HepG2 (cell line): Measurements from ENCODE around the gene SPINK4. TPM values are rescaled to one million over a fixed set of nuclear protein-coding genes. Genes with fewer than 3 reads are reported as not detected.

Experiments
- HOMEZ ChIP-seq: IDR thresholded peaks from 2 replicates; pipeline ENCODE4 v1.6.1; 2016; ENCODE audit warnings: low read depth
- KLF6 ChIP-seq: IDR thresholded peaks from 2 replicates; pipeline ENCODE4 v1.8.0; 2016; ENCODE audit warnings: missing biosample characterization, missing genetic modification reagents
- LCORL ChIP-seq, 2 experiments: fragments of 450-650 bp in 1 of 2; sonication (generic) in 1 of 2; formaldehyde crosslinking in 1 of 2; IDR thresholded peaks; 2 replicates each; pipeline versions ENCODE4 v1.5.0 to v1.6.1; 2017 to 2020; ENCODE audit warnings: antibody characterized with exemption in 1 of 2, missing genetic modification reagents in 1 of 2
- NCOA5 ChIP-seq: sonication (generic); formaldehyde crosslinking; IDR thresholded peaks from 2 replicates; pipeline ENCODE4 v1.4.0; 2020; ENCODE audit warnings: missing genetic modification reagents
- NFKB2 ChIP-seq: sonication (generic); formaldehyde crosslinking; IDR thresholded peaks from 2 replicates; pipeline ENCODE4 v1.4.0; 2020; ENCODE audit warnings: missing genetic modification reagents, borderline replicate concordance
- RELA ChIP-seq: sonication (generic); formaldehyde crosslinking; IDR thresholded peaks from 2 replicates; pipeline ENCODE4 v1.4.0; 2020; ENCODE audit warnings: missing genetic modification reagents
- TEAD2 ChIP-seq: sonication (generic); formaldehyde crosslinking; IDR thresholded peaks from 2 replicates; pipeline ENCODE4 v1.9.0; 2021; ENCODE audit warnings: missing genetic modification reagents
- ZNF562 ChIP-seq: sonication (generic); formaldehyde crosslinking; IDR thresholded peaks from 2 replicates; pipeline ENCODE4 v1.8.0; 2022; ENCODE audit warnings: missing genetic modification reagents, borderline replicate concordance
- ZNF646 ChIP-seq: sonication (generic); formaldehyde crosslinking; IDR thresholded peaks from 2 replicates; pipeline ENCODE4 v1.9.0; 2021; ENCODE audit warnings: mild to moderate bottlenecking, missing genetic modification reagents
- ZNF713 ChIP-seq: sonication (generic); formaldehyde crosslinking; IDR thresholded peaks from 2 replicates; pipeline ENCODE4 v1.4.0; 2020; ENCODE audit warnings: mild to moderate bottlenecking, missing genetic modification reagents
- ZNF792 ChIP-seq: IDR thresholded peaks from 2 replicates; pipeline ENCODE4 v1.6.1; 2016
- ZSCAN20 ChIP-seq: sonication (generic); formaldehyde crosslinking; IDR thresholded peaks from 2 replicates; pipeline ENCODE4 v1.4.0; 2020; ENCODE audit warnings: missing genetic modification reagents, mild to moderate bottlenecking, borderline replicate concordance
- polyA plus RNA-seq, 8 experiments: library from polyadenylated mRNA; depleted of rRNA in 3 of 8; stranded (reverse) in 7 of 8; unstranded in 1 of 8; fragments of >200 nt; fragmentation: Illumina TruSeq in 4 of 8; extraction: Trizol in 4 of 8; gene quantifications; 2 replicates each; pipeline versions ENCODE4 v1.2.1 to v1.2.3, GENCODE V29; 2011 to 2016; ENCODE audit warnings: low read depth in 4 of 8, missing spikeins in 1 of 8, mixed read lengths in 1 of 8; ENCODE audit not compliant: insufficient read depth in 1 of 8
- total RNA-seq, 5 experiments: library from RNA; depleted of rRNA; stranded (reverse); fragments of >200 nt; fragmentation: Illumina TruSeq; extraction: Trizol; gene quantifications; 2 replicates each; pipeline ENCODE4 v1.2.3, GENCODE V29; 2016; ENCODE audit warnings: low read depth in 1 of 5
- TF ChIP-seq, protein P1 (sequence below), 2 experiments: fragments of 450-650 bp in 1 of 2; sonication (generic) in 1 of 2; formaldehyde crosslinking; IDR thresholded peaks; 2 replicates each; pipeline versions ENCODE4 v1.5.0 to v1.8.0; 2020 to 2022; ENCODE audit warnings: mild to moderate bottlenecking in 1 of 2, missing genetic modification reagents in 1 of 2
- TF ChIP-seq, protein P2 (sequence below): sonication (generic); formaldehyde crosslinking; IDR thresholded peaks from 2 replicates; pipeline ENCODE4 v1.9.0; 2021; ENCODE audit warnings: missing genetic modification reagents, mild to moderate bottlenecking, borderline replicate concordance
- TF ChIP-seq, protein P3 (sequence below): sonication (generic); formaldehyde crosslinking; IDR thresholded peaks from 2 replicates; pipeline ENCODE4 v1.9.0; 2021; ENCODE audit warnings: missing genetic modification reagents, borderline replicate concordance

Gene SPINK4
- total and polyA plus RNA-seq, 2 of the 13 experiments (the other 11 are each of a cell fraction or from before 2014, with no cell fraction given): 0.53 to 3.4 TPM

- TF ChIP-seq ZNF646 (CRISPR knock-in tag) (no peak), NCOA5 (no peak), ZNF713 (CRISPR knock-in tag) (no peak), KLF6 (CRISPR knock-in tag) (peak; percentile 87), NFKB2 (CRISPR knock-in tag) (peak; percentile 96; the same call in 1 of the 2 replicates), ZNF562 (peak; percentile 66; the same call in 1 of the 2 replicates), ZNF792 (CRISPR knock-in tag) (peak; percentile 86), TEAD2 (CRISPR knock-in tag) (no peak), LCORL (IDR thresholded peaks at IDR 0.05) (no peak), LCORL (CRISPR knock-in tag; IDR thresholded peaks at IDR 0.05) (no peak; the same call in 1 of the 2 replicates), RELA (no peak), ZSCAN20 (peak; percentile 95), HOMEZ (0 out of 2 replicates have a peak, but pooled peaks have one; percentile 34)
- TF ChIP-seq, protein P1, sequence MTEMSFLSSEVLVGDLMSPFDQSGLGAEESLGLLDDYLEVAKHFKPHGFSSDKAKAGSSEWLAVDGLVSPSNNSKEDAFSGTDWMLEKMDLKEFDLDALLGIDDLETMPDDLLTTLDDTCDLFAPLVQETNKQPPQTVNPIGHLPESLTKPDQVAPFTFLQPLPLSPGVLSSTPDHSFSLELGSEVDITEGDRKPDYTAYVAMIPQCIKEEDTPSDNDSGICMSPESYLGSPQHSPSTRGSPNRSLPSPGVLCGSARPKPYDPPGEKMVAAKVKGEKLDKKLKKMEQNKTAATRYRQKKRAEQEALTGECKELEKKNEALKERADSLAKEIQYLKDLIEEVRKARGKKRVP (CRISPR knock-in tag; IDR thresholded peaks at IDR 0.05): peak in 1 of 2 experiments; percentile 82; a peak in 2 of 4 replicates
- TF ChIP-seq, protein P2, sequence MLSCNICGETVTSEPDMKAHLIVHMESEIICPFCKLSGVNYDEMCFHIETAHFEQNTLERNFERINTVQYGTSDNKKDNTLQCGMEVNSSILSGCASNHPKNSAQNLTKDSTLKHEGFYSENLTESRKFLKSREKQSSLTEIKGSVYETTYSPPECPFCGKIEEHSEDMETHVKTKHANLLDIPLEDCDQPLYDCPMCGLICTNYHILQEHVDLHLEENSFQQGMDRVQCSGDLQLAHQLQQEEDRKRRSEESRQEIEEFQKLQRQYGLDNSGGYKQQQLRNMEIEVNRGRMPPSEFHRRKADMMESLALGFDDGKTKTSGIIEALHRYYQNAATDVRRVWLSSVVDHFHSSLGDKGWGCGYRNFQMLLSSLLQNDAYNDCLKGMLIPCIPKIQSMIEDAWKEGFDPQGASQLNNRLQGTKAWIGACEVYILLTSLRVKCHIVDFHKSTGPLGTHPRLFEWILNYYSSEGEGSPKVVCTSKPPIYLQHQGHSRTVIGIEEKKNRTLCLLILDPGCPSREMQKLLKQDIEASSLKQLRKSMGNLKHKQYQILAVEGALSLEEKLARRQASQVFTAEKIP (CRISPR knock-in tag): no peak
- TF ChIP-seq, protein P3, sequence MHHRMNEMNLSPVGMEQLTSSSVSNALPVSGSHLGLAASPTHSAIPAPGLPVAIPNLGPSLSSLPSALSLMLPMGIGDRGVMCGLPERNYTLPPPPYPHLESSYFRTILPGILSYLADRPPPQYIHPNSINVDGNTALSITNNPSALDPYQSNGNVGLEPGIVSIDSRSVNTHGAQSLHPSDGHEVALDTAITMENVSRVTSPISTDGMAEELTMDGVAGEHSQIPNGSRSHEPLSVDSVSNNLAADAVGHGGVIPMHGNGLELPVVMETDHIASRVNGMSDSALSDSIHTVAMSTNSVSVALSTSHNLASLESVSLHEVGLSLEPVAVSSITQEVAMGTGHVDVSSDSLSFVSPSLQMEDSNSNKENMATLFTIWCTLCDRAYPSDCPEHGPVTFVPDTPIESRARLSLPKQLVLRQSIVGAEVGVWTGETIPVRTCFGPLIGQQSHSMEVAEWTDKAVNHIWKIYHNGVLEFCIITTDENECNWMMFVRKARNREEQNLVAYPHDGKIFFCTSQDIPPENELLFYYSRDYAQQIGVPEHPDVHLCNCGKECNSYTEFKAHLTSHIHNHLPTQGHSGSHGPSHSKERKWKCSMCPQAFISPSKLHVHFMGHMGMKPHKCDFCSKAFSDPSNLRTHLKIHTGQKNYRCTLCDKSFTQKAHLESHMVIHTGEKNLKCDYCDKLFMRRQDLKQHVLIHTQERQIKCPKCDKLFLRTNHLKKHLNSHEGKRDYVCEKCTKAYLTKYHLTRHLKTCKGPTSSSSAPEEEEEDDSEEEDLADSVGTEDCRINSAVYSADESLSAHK (CRISPR knock-in tag): no peak
Measured at GRCh38 chr9:33290247-33291030, 50.5 kb downstream of the SPINK4 start, which contains the start of gene NFX1 (continued).
